CD8-positive, alpha-beta memory T cell (primary cell): ENCODE measurements around the gene UST. TPM values are rescaled to one million over a fixed set of nuclear protein-coding genes. Genes with fewer than 3 reads are reported as not detected.

Experiments
- CTCF ChIA-PET: fragments of 350-600 bp; sonication (Branson Sonifier 250); formaldehyde crosslinking; loops from one replicate; lab custom pipeline; 2021; ENCODE audit warnings: antibody characterized with exemption; lab: Charles Lee
- POLR2A ChIA-PET: fragments of 350-600 bp; sonication (Branson Sonifier 250); formaldehyde crosslinking; loops from one replicate; lab custom pipeline; 2021; ENCODE audit warnings: antibody characterized with exemption; lab: Charles Lee
- DNase-seq, 5 donors: peaks; one replicate each; pipeline versions ENCODE4 v3.0.0 to v3.0.0-alpha.2; 2020 to 2022; ENCODE audit warnings: mixed read lengths in 1 of 5
- H3K27ac ChIP-seq: one replicate; pipeline ENCODE4 v1.7.0; 2013; ENCODE audit warnings: low read depth, mild to moderate bottlenecking, low read length, moderate library complexity
- H3K27me3 ChIP-seq: 2 replicates; pipeline ENCODE4 v1.7.0; 2013; ENCODE audit warnings: low read length, mild to moderate bottlenecking; ENCODE audit not compliant: insufficient read depth, poor library complexity, severe bottlenecking
- H3K36me3 ChIP-seq: 2 replicates; pipeline ENCODE4 v1.7.0; 2013; ENCODE audit warnings: mild to moderate bottlenecking, low read length, moderate library complexity; ENCODE audit not compliant: insufficient read depth
- H3K4me1 ChIP-seq: 2 replicates; pipeline ENCODE4 v1.7.0; 2013; ENCODE audit warnings: mild to moderate bottlenecking, low read length, moderate library complexity; ENCODE audit not compliant: insufficient read depth
- H3K4me3 ChIP-seq: 2 replicates; pipeline ENCODE4 v1.7.0; 2013; ENCODE audit warnings: mild to moderate bottlenecking, low read length
- H3K9me3 ChIP-seq: 2 replicates; pipeline ENCODE4 v1.7.0; 2013; ENCODE audit warnings: mild to moderate bottlenecking, low read length
- H3K27ac Mint-ChIP-seq, 8 donors: one replicate each; pipeline ENCODE4 v1.8.0; 2020 to 2021; ENCODE audit warnings: mixed read lengths in 8 of 8, mild to moderate bottlenecking in 6 of 8, inconsistent platforms in 3 of 8, moderate library complexity in 3 of 8
- H3K27me3 Mint-ChIP-seq, 2 donors: one replicate each; pipeline ENCODE4 v1.8.0; 2020 to 2021; ENCODE audit warnings: mixed read lengths in 2 of 2, mild to moderate bottlenecking in 1 of 2, moderate library complexity in 1 of 2
- H3K36me3 Mint-ChIP-seq, 3 donors: one replicate each; pipeline ENCODE4 v1.8.0; 2020 to 2021; ENCODE audit warnings: mixed read lengths in 3 of 3, inconsistent platforms in 1 of 3, mild to moderate bottlenecking in 1 of 3
- H3K4me1 Mint-ChIP-seq, 3 donors: one replicate each; pipeline ENCODE4 v1.8.0; 2020 to 2021; ENCODE audit warnings: mixed read lengths in 3 of 3, inconsistent platforms in 1 of 3, mild to moderate bottlenecking in 1 of 3
- H3K4me3 Mint-ChIP-seq, 7 donors: one replicate each; pipeline ENCODE4 v1.8.0; 2020 to 2021; ENCODE audit warnings: mixed read lengths in 7 of 7, mild to moderate bottlenecking in 6 of 7, moderate library complexity in 4 of 7, inconsistent platforms in 2 of 7
- H3K9me3 Mint-ChIP-seq, 5 donors: one replicate each; pipeline ENCODE4 v1.8.0; 2020 to 2022; ENCODE audit warnings: mixed read lengths in 5 of 5, mild to moderate bottlenecking in 3 of 5, moderate library complexity in 2 of 5, inconsistent platforms in 1 of 5
- polyA plus RNA-seq: library from polyadenylated mRNA; unstranded; fragments of 300-500 nt; fragmentation: Illumina TruSeq; gene quantifications from one replicate; pipeline ENCODE4 v1.2.3, GENCODE V29; 2021
- total RNA-seq, 2 experiments: library from RNA; stranded (reverse); gene quantifications; one replicate each; pipeline ENCODE4 v1.2.3, GENCODE V29; 2021

The UST gene
- total and polyA plus RNA-seq, 3 experiments from 2014 or later = 2.4 to 7.8 (median 6.4) TPM

DNA sequence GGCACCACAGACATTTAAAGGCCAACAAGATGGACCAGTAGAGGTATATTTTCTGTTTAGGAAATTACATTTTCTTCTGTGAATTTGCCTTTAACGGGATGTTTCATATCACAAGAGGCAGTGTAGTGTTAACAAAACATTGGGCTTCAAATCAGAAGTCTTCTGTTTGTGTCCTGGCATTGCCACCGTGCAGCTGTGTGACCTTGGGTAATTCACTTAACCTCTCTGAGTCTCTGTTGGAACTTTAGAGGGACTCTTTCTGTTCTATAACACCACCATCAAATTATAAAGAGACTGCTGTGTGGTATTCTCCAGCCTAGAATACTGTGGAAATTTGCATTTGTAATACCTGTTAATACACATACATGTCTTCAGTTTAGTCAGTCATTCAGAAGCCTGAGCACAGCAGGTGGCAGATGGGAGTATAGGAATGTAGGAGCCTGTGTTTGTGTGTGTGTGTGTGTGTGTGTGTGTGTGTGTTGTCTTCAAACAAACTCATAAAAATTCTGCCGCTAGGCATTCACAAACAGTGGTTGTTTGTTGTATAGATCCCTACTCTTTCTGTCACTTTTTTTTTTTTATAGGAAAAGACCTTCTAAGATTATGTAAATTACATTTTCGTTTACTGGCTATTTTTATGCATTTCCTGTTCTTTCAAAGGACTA is 22.6 kb downstream of the UST start:
- H3K4me3 Mint-ChIP-seq = peak overlapping the region in 1 of 7 donors; percentile 15
- ChIA-PET POLR2A (no interaction called here), CTCF (no interaction called here)
- Histone ChIP-seq H3K36me3 (no peaks in the 10 kb centered on the region), H3K9me3 (no peaks in the 10 kb centered on the region), H3K4me3 (no peak overlapping the region), H3K4me1 (peaks cover 3% of the 10 kb centered on the region), H3K27me3 (no peaks in the 10 kb centered on the region), H3K27ac (no peak overlapping the region)
- H3K27ac Mint-ChIP-seq = peak overlapping the region in 1 of 8 donors; percentile 17
- peaks cover 33 to 62% (median 47%) of the 10 kb centered on the region in 3 donors for H3K4me1 Mint-ChIP-seq
- no peak for DNase-seq
- no peaks in the 10 kb centered on the region for H3K27me3 Mint-ChIP-seq
- no peaks in the 10 kb centered on the region for H3K36me3 Mint-ChIP-seq
- H3K9me3 Mint-ChIP-seq = no peaks in the 10 kb centered on the region

DNA sequence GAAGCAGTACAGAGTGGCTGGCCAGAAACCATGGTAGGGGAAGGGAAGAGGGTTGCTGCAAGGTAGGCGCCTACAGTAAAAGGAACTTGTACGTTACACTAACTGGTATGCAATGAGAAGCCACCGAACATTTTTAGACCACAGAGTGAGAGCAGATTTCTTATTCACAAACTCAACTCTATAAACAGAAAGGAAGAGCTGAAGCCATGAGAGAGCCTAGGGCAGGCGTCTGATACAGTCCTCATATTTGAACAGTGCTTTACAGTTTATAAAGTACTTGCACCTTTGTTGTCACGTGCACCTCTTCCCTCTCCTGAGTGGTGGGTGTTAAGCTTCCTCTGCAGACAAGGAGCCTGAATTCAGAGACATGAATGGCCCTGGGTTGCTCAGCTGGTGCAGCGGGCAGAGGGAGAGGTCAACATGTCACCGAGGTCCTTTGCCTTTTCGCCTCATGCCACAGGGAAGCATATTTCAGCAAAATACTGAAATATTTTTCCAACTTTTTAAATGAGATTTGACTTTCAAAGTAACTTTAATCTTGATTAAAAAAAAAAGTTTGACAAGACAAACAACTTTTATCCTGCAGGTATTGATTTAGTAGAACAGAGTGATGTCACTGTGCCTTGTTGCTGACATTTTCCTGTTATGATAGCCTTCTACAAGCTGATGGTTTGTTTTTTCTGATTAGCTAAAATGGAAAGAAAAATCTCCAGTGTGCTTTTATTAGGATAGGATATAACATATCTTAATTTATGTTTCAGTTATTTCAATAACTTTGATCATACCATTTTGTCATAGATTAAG is 23.8 kb downstream of the UST start:
- Histone ChIP-seq H3K27me3 (no peaks in the 10 kb centered on the region), H3K4me3 (no peak overlapping the region), H3K9me3 (no peaks in the 10 kb centered on the region), H3K4me1 (peaks cover 3% of the 10 kb centered on the region), H3K27ac (no peak overlapping the region), H3K36me3 (no peaks in the 10 kb centered on the region)
- ChIA-PET POLR2A (interaction anchor here (0.7 to 1.3 kb wide), 2 partner anchors 8 to 22 kb away, joined by 3 read pairs; no protein-coding TSS in a partner anchor), CTCF (interaction anchor here (0.8 to 0.9 kb wide), 2 partner anchors 10 to 757 kb away, joined by 3 read pairs; no protein-coding TSS in a partner anchor)
- DNase-seq = no peak
- H3K9me3 Mint-ChIP-seq = no peaks in the 10 kb centered on the region
- H3K36me3 Mint-ChIP-seq = no peaks in the 10 kb centered on the region
- peak overlapping the region; percentile 11 to 74 (median 38) for H3K4me3 Mint-ChIP-seq
- no peaks in the 10 kb centered on the region for H3K27me3 Mint-ChIP-seq
- H3K27ac Mint-ChIP-seq = peak overlapping the region in 5 of 8 donors; percentile 3 to 85 (median 17)
- H3K4me1 Mint-ChIP-seq = peaks cover 33 to 58% (median 45%) of the 10 kb centered on the region in 3 donors

DNA sequence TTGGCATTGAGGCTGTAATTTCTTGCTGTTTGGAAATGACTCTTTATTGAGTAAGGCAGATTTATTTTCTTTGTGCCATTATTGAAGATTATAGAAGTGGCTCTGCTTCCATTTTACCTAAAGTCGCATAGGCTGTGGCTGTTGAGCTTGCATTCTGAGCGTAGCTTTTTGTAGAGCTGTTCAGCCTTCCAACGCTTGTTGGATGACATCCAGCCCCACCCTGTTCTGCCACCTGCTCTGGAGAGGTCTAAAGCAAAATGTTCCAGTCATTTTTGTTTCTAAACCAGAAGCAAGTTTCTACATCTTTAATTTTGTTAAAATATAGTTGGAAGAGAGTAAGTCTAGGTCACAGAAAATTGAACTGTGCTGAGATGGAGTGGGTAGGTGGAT is 24.4 kb downstream of the UST start:
- Histone ChIP-seq H3K27ac (no peak overlapping the region), H3K4me1 (peaks cover 3% of the 10 kb centered on the region), H3K4me3 (no peak overlapping the region), H3K27me3 (no peaks in the 10 kb centered on the region), H3K36me3 (no peaks in the 10 kb centered on the region), H3K9me3 (no peaks in the 10 kb centered on the region)
- H3K9me3 Mint-ChIP-seq = no peaks in the 10 kb centered on the region
- DNase-seq = no peak
- H3K36me3 Mint-ChIP-seq = no peaks in the 10 kb centered on the region
- POLR2A ChIA-PET = interaction anchor here (0.5 to 1.3 kb wide), 3 partner anchors 9 to 23 kb away, joined by 3 to 4 read pairs (median 3); no protein-coding TSS in a partner anchor
- no peaks in the 10 kb centered on the region for H3K27me3 Mint-ChIP-seq
- H3K4me3 Mint-ChIP-seq = peak overlapping the region in 6 of 7 donors; percentile 10 to 74 (median 42)
- peaks cover 32 to 54% (median 41%) of the 10 kb centered on the region in 3 donors for H3K4me1 Mint-ChIP-seq
- peak overlapping the region in 6 of 8 donors; percentile 1 to 85 (median 38) for H3K27ac Mint-ChIP-seq
- CTCF ChIA-PET = interaction anchor here (0.8 to 0.9 kb wide), 2 partner anchors 10 to 757 kb away, joined by 3 read pairs; no protein-coding TSS in a partner anchor

DNA sequence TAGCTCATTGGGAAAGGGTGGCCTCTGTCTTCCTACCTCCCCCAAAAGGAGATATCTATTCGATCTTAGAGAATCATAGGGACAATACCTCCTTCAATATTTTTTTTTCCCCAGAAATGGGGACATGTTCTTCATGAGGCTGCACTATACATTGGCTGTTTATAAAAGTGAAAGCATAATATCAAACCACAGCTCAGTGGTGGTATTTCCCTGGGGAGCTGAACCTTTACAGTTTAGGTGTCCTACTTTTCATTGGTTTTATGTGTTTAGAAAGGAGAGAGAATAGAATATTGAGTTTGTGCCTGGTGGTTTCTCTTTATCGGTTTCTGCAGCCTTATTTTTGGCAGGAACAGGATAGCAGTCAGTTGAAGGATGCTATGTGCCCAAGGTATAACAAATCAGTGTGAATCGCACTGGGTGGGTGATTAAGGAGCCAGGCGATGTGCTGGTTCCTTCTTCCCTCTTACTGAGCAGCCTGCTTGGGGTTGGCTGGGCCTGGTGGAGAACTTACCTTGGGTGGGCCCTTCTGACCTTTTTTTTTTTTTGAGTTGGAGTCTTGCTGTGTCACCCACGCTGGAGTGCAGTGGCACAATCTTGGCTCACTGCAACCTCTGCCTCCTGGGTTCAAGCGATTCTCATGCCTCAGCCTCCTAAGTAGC is 25.2 kb downstream of the UST start:
- no peaks in the 10 kb centered on the region for H3K27me3 Mint-ChIP-seq
- no peak for DNase-seq
- no peaks in the 10 kb centered on the region for H3K36me3 Mint-ChIP-seq
- POLR2A ChIA-PET = no interaction called here
- no peaks in the 10 kb centered on the region for H3K27me3 ChIP-seq
- no peak overlapping the region for H3K27ac ChIP-seq
- peak overlapping the region; percentile 1 to 85 (median 48) for H3K27ac Mint-ChIP-seq
- no peaks in the 10 kb centered on the region for H3K9me3 ChIP-seq
- CTCF ChIA-PET = no interaction called here
- peaks cover 30 to 55% (median 41%) of the 10 kb centered on the region in 3 donors for H3K4me1 Mint-ChIP-seq
- H3K4me3 ChIP-seq = no peak overlapping the region
- H3K9me3 Mint-ChIP-seq = no peaks in the 10 kb centered on the region
- peak overlapping the region in 6 of 7 donors; percentile 34 to 74 (median 58) for H3K4me3 Mint-ChIP-seq
- H3K4me1 ChIP-seq = peaks cover 3% of the 10 kb centered on the region
- no peaks in the 10 kb centered on the region for H3K36me3 ChIP-seq

DNA sequence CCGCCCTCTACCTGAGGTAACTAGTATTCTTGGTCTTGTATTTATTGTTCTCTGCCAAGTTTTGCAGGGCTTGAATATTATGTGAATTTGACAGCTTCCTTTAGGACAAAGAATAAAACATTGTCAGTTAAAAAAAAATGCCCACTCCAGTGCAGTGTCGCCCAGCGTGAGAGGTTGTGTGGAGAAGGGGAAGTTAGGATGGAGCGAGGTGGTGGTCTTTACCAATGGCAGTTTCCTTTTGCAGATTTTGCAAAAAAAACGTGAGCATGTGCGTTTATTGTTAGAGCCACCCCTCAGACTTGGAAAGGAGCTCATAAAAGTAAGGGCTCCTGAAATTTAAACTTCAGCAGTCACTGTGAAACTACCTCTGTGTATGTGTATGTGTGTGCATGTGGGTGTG is 28.3 kb downstream of the UST start:
- no peaks in the 10 kb centered on the region for H3K36me3 ChIP-seq
- POLR2A ChIA-PET = no interaction called here

DNA sequence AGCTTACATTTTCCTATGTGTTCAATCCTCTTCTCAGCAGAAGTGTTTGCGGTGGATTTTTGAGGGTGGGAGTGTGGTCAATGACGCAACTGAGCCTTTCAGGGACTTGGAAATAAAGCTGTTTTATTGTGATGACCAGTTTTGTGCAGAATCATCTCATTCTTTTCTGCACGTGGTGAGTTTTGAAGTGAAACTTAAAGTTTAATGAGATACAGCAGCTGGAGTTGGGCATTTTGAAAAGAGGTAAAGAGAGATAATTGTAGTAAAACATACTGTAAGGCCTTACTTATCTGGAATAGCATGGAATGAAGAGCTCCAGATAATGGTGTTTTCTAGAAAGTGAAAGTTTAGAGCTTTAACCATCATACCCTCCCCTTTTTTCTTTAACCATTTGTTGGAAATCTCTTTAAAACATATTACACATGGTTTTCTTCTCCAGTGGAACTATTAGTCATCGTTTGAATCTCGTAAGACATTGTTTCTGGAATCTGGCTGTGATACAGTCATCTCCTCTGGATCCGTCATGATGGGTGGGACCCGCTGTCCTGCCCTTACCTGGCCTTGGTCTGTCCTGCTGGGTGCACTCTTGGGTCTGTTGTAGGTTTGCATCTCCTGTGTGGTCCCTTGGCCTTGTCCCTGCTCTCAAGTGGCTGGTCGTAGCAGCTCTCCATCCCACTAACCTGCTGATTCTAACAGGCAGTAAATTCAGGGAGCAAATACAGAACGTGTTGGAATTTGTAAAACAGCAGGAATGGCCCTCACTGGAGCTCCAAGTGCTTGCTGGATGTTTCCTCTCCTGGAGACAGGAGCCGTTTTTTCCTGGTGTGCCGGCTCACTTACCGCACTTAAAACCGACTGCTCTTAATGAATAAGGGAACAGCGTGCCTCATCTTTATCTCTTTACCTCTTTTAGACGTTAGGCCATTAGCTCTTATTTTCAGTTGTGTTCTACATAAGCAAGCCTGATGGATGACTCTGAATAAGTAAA is 29.8 kb downstream of the UST start:
- H3K4me3 Mint-ChIP-seq = peak overlapping the region in 3 of 7 donors; percentile 31 to 45 (median 40)
- ChIA-PET POLR2A (interaction anchor here (0.6 to 0.7 kb wide), 2 partner anchors 29 to 54 kb away, joined by 3 to 5 read pairs; no protein-coding TSS in a partner anchor), CTCF (no interaction called here)

More for the DNA sequence above, 28.3 kb downstream of the UST start:
- H3K4me3 Mint-ChIP-seq = no peak overlapping the region
- H3K27me3 ChIP-seq = no peaks in the 10 kb centered on the region
- CTCF ChIA-PET = no interaction called here
- no peak overlapping the region for H3K27ac Mint-ChIP-seq
- no peaks in the 10 kb centered on the region for H3K36me3 Mint-ChIP-seq
- peaks cover 0 to 2% of the 10 kb centered on the region in 2 donors for H3K27me3 Mint-ChIP-seq
- peaks cover 3% of the 10 kb centered on the region for H3K4me1 ChIP-seq
- no peak for DNase-seq
- H3K9me3 ChIP-seq = no peaks in the 10 kb centered on the region
- no peak overlapping the region for H3K4me3 ChIP-seq
- no peaks in the 10 kb centered on the region for H3K9me3 Mint-ChIP-seq
- no peak overlapping the region for H3K27ac ChIP-seq
- peaks cover 26 to 41% (median 34%) of the 10 kb centered on the region in 3 donors for H3K4me1 Mint-ChIP-seq

DNA sequence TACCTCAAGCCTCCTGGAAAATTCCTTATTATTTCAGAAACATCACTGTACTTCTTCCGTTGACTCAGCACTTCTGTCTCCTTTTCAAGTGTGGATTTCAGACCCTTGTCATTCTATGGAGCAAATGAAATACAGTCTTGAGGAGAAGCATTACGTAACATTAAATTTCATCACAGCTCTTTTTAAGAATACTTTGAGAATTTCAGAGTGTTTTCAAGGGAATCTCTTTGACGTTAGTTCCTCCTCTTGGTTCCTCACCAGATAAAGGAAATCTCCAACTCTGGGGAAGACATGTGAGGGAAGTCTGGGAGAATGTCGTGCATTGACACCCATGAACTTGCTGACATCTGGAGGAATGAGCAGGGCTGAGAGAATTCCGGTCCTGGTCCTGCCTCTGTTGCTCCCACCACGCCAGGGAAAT is 32.3 kb downstream of the UST start:
- Histone ChIP-seq H3K27me3 (no peaks in the 10 kb centered on the region), H3K27ac (no peak overlapping the region), H3K9me3 (no peaks in the 10 kb centered on the region), H3K36me3 (no peaks in the 10 kb centered on the region), H3K4me3 (no peak overlapping the region), H3K4me1 (peaks cover 3% of the 10 kb centered on the region)
- DNase-seq = no peak
- Mint-ChIP-seq H3K36me3 (no peaks in the 10 kb centered on the region), H3K27ac (peak overlapping the region in 1 of 8 donors; percentile 21), H3K4me3 (no peak overlapping the region), H3K9me3 (no peaks in the 10 kb centered on the region), H3K4me1 (peaks cover 14 to 38% (median 30%) of the 10 kb centered on the region in 3 donors), H3K27me3 (peaks cover 0 to 2% of the 10 kb centered on the region in 2 donors)
- ChIA-PET POLR2A (no interaction called here), CTCF (no interaction called here)

More for the DNA sequence above, 29.8 kb downstream of the UST start:
- H3K4me1 Mint-ChIP-seq = peaks cover 21 to 39% (median 33%) of the 10 kb centered on the region in 3 donors
- Histone ChIP-seq H3K27ac (no peak overlapping the region), H3K36me3 (no peaks in the 10 kb centered on the region), H3K9me3 (no peaks in the 10 kb centered on the region), H3K4me3 (no peak overlapping the region), H3K27me3 (no peaks in the 10 kb centered on the region), H3K4me1 (peaks cover 4% of the 10 kb centered on the region)
- DNase-seq = no peak
- peaks cover 0 to 2% of the 10 kb centered on the region in 2 donors for H3K27me3 Mint-ChIP-seq
- H3K27ac Mint-ChIP-seq = peak overlapping the region in 4 of 8 donors; percentile 15 to 48 (median 28)
- no peaks in the 10 kb centered on the region for H3K36me3 Mint-ChIP-seq
- H3K9me3 Mint-ChIP-seq = no peaks in the 10 kb centered on the region
